GM12878 (cell line): ENCODE results near the gene SNX21. TPM values are rescaled to one million over a fixed set of nuclear protein-coding genes. Genes with fewer than 3 reads are reported as not detected.

Experiments
- ATAC-seq: fragments of 200-7000 bp; cut with Tn5 transposase; 3 replicates; pipeline ENCODE4 v1.9.1; 2020; ENCODE audit warnings: mild to moderate bottlenecking, moderate library complexity
- BruUV-seq: library from RNA; stranded (reverse); fragments of 400-500 nt; replicated peaks from 2 replicates; lab custom pipeline; 2021; lab: Mats Ljungman, UMichigan
- CTCF ChIA-PET: fragments of 300-600 bp; sonication (Branson Sonifier 250); formaldehyde crosslinking; extraction: SDS; loops from one replicate; lab custom pipeline; 2021; ENCODE audit warnings: inconsistent platforms; lab: Yijun Ruan, JAX
- POLR2A ChIA-PET: fragments of 350-600 bp; formaldehyde crosslinking; extraction: SDS; loops from one replicate; lab custom pipeline; 2021; ENCODE audit warnings: inconsistent platforms; lab: Charles Lee
- RAD21 ChIA-PET: fragments of 300-600 bp; sonication (Branson Sonifier 250); formaldehyde crosslinking; loops from one replicate; lab custom pipeline; 2023; ENCODE audit warnings: antibody characterized with exemption; ENCODE audit not compliant: unreplicated experiment; lab: Charles Lee
- SMC1A ChIA-PET: fragments of 300-600 bp; sonication (Branson Sonifier 250); formaldehyde crosslinking; loops from one replicate; lab custom pipeline; 2023; ENCODE audit not compliant: unreplicated experiment, uncharacterized antibody; lab: Charles Lee
- DNase-seq: peaks from one replicate; pipeline ENCODE4 v3.0.0-alpha.2; 2011; ENCODE audit warnings: low read depth, low spot score
- FAIRE-seq: peaks from 3 replicates; lab custom pipeline; 2011; peaks lifted over from hg19 to GRCh38; lab: Jason Lieb, UNC
- H2AFZ ChIP-seq: 2 replicates; pipeline ENCODE4 v1.6.0; 2011; ENCODE audit warnings: low read depth, low read length, control low read depth; ENCODE audit not compliant: control insufficient read depth
- H3K27ac ChIP-seq: 2 replicates; pipeline ENCODE4 v1.5.1; 2011; ENCODE audit warnings: control low read depth; ENCODE audit not compliant: control insufficient read depth, insufficient read depth
- H3K27me3 ChIP-seq, 2 experiments: replicated peaks in 1 of 2; 2 replicates each; pipeline versions ENCODE4 v1.6.0 to v1.6.1; 2011; ENCODE audit warnings: low read length in 1 of 2; ENCODE audit not compliant: control insufficient read depth in 2 of 2, insufficient read depth in 2 of 2
- H3K36me3 ChIP-seq, 2 experiments: 2 replicates each; pipeline ENCODE4 v1.5.1; 2011; ENCODE audit warnings: low read length in 1 of 2; ENCODE audit not compliant: control insufficient read depth in 2 of 2, insufficient read depth in 2 of 2
- H3K4me1 ChIP-seq: 2 replicates; pipeline ENCODE4 v1.6.1; 2011; ENCODE audit warnings: mild to moderate bottlenecking, low read length, moderate library complexity, mixed read lengths; ENCODE audit not compliant: control insufficient read depth, insufficient read depth
- H3K4me2 ChIP-seq: 2 replicates; pipeline ENCODE4 v1.6.0; 2011; ENCODE audit warnings: control low read depth; ENCODE audit not compliant: control insufficient read depth, insufficient read depth
- H3K4me3 ChIP-seq: fragments of 200-600 bp; sonication (generic); 2 replicates; pipeline ENCODE4 v1.5.1; 2016
- H3K79me2 ChIP-seq: 2 replicates; pipeline ENCODE4 v1.6.0; 2011; ENCODE audit warnings: low read length; ENCODE audit not compliant: control insufficient read depth, insufficient read depth
- H3K9ac ChIP-seq: 2 replicates; pipeline ENCODE4 v1.8.0; 2011; ENCODE audit warnings: low read length, control low read depth, mixed read lengths; ENCODE audit not compliant: control insufficient read depth, insufficient read depth
- H3K9me3 ChIP-seq: replicated peaks from 3 replicates; pipeline ENCODE4 v1.5.1; 2011; ENCODE audit warnings: mild to moderate bottlenecking, low read length; ENCODE audit not compliant: control insufficient read depth, insufficient read depth
- H4K20me1 ChIP-seq: 2 replicates; pipeline ENCODE4 v1.6.0; 2011; ENCODE audit not compliant: control insufficient read depth, insufficient read depth
- POLR2AphosphoS5 ChIP-seq: IDR thresholded peaks from 2 replicates; pipeline ENCODE4 v1.6.1; 2011; ENCODE audit warnings: mild to moderate bottlenecking, low read length, inconsistent platforms
- TCF3 ChIP-seq: IDR thresholded peaks from 2 replicates; pipeline ENCODE4 v1.6.1; 2012; ENCODE audit warnings: low read depth, mild to moderate bottlenecking, low read length, borderline replicate concordance; ENCODE audit not compliant: insufficient read depth
- WGBS: methylation state at CpG from one replicate; pipeline ENCODE4 v1.1.6; 2016; ENCODE audit warnings: low lambda C conversion rate; ENCODE audit not compliant: insufficient replicate concordance, insufficient coverage; ENCODE audit errors: missing lambda C conversion rate; 5-methylcytosine and 5-hydroxymethylcytosine counted together
- in situ Hi-C: fragments of 300-500 bp; cut with MboI; formaldehyde crosslinking; loops from 9 replicates; pipeline ENCODE4 v1.14.3; 2018; ENCODE audit warnings: mixed read lengths
- intact Hi-C: fragments of 100-400 bp; cut with micrococcal nuclease; formaldehyde crosslinking; loops from one replicate; pipeline ENCODE4 v1.14.2; 2022; ENCODE audit not compliant: unreplicated experiment
- polyA plus RNA-seq, 11 experiments: library from polyadenylated mRNA; depleted of rRNA in 4 of 11; unstranded in 6 of 11; stranded (reverse) in 5 of 11; fragments of >200 nt; fragmentation: Nextera tagmentation in 4 of 11; fragmentation: Illumina TruSeq in 1 of 11; extraction: Ambion mirVana in 4 of 11; extraction: Trizol in 1 of 11; gene quantifications; 1 replicate in 1 of 11; 2 replicates in 10 of 11; pipeline versions ENCODE4 v1.2.1 to v1.2.3, GENCODE V29; 2011 to 2016; ENCODE audit warnings: inconsistent platforms in 2 of 11, missing spikeins in 2 of 11, low read depth in 1 of 11
- total RNA-seq, 4 experiments: library from RNA; depleted of rRNA in 3 of 4; stranded (reverse); fragments of >200 nt in 3 of 4; fragmentation: Illumina TruSeq in 1 of 4; extraction: Trizol in 1 of 4; gene quantifications; 2 replicates each; pipeline versions ENCODE4 v1.2.1 to v1.2.3, GENCODE V29; 2013 to 2021
- TF ChIP-seq, protein P1 (sequence below): IDR thresholded peaks from 2 replicates; pipeline ENCODE4 v1.6.1; 2012; ENCODE audit warnings: low read length, inconsistent platforms
- TF ChIP-seq, protein P2 (sequence below): IDR thresholded peaks from 2 replicates; pipeline ENCODE4 v1.6.1; 2012; ENCODE audit warnings: mild to moderate bottlenecking, low read depth, low read length

SNX21 gene
- total and polyA plus RNA-seq, 10 of the 15 experiments (the other 5 are each of a cell fraction or from before 2014, with no cell fraction given): 0.10 to 1.4 (median 0.57) TPM

GRCh38 chr20:45816951-45817350 is 16.6 kb upstream of the SNX21 start:
- intact Hi-C loops: no loop called here
- peaks cover 8 to 9% of the 10 kb centered on the region in 2 experiments for H3K36me3 ChIP-seq
- FAIRE-seq (no peak), DNase-seq (no peak), ATAC-seq (no peak)
- no peaks in the 10 kb centered on the region for H3K27me3 ChIP-seq
- peaks cover 20% of the 10 kb centered on the region for H3K79me2 ChIP-seq
- in situ Hi-C loops: loop anchor here (25.0 kb wide), 1 partner anchor 545 kb away; no protein-coding TSS in a partner anchor
- CTCF ChIA-PET: interaction anchor here (0.8 to 2.8 kb wide), 5 partner anchors 10 to 153 kb away, joined by 3 to 10 read pairs (median 3); partner anchors contain the start of gene TNNC2
- RAD21 ChIA-PET: interaction anchor here (1.3 kb wide), 1 partner anchor 143 kb away, joined by 3 read pairs; no protein-coding TSS in a partner anchor
- no TSS peak for BruUV-seq
- 97% methylated on average over 3 of the region's 3 CpGs for WGBS
- SMC1A ChIA-PET: interaction anchor here (0.7 to 1.1 kb wide), 5 partner anchors 16 to 158 kb away, joined by 3 to 5 read pairs (median 3); no protein-coding TSS in a partner anchor
- no peaks in the 10 kb centered on the region for H4K20me1 ChIP-seq
- POLR2A ChIA-PET: interaction anchor here (1.5 kb wide), 1 partner anchor 114 kb away, joined by 5 read pairs; no protein-coding TSS in a partner anchor
- H3K27ac ChIP-seq: no peak overlapping the region
- no peaks in the 10 kb centered on the region for H3K4me1 ChIP-seq
- H2AFZ ChIP-seq: no peak overlapping the region
- H3K9ac ChIP-seq: no peak overlapping the region
- no peaks in the 10 kb centered on the region; the same call in 2 of the 3 replicates for H3K9me3 ChIP-seq
- H3K4me3 ChIP-seq: no peak overlapping the region
- TF ChIP-seq POLR2AphosphoS5 (0 out of 2 replicates have a peak, but pooled peaks have one; percentile 38), TCF3 (no peak)
- TF ChIP-seq, protein P1, sequence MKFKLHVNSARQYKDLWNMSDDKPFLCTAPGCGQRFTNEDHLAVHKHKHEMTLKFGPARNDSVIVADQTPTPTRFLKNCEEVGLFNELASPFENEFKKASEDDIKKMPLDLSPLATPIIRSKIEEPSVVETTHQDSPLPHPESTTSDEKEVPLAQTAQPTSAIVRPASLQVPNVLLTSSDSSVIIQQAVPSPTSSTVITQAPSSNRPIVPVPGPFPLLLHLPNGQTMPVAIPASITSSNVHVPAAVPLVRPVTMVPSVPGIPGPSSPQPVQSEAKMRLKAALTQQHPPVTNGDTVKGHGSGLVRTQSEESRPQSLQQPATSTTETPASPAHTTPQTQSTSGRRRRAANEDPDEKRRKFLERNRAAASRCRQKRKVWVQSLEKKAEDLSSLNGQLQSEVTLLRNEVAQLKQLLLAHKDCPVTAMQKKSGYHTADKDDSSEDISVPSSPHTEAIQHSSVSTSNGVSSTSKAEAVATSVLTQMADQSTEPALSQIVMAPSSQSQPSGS: no peak
- TF ChIP-seq, protein P2, sequence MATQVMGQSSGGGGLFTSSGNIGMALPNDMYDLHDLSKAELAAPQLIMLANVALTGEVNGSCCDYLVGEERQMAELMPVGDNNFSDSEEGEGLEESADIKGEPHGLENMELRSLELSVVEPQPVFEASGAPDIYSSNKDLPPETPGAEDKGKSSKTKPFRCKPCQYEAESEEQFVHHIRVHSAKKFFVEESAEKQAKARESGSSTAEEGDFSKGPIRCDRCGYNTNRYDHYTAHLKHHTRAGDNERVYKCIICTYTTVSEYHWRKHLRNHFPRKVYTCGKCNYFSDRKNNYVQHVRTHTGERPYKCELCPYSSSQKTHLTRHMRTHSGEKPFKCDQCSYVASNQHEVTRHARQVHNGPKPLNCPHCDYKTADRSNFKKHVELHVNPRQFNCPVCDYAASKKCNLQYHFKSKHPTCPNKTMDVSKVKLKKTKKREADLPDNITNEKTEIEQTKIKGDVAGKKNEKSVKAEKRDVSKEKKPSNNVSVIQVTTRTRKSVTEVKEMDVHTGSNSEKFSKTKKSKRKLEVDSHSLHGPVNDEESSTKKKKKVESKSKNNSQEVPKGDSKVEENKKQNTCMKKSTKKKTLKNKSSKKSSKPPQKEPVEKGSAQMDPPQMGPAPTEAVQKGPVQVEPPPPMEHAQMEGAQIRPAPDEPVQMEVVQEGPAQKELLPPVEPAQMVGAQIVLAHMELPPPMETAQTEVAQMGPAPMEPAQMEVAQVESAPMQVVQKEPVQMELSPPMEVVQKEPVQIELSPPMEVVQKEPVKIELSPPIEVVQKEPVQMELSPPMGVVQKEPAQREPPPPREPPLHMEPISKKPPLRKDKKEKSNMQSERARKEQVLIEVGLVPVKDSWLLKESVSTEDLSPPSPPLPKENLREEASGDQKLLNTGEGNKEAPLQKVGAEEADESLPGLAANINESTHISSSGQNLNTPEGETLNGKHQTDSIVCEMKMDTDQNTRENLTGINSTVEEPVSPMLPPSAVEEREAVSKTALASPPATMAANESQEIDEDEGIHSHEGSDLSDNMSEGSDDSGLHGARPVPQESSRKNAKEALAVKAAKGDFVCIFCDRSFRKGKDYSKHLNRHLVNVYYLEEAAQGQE: no peak
- TF ChIP-seq, all 136 proteins: peak for 1
- H3K4me2 ChIP-seq: no peak overlapping the region
